AG08395 (cell line): ENCODE measurements around the gene STK10.
"Not testable (repeated sequence)": the region's sequence is repeated elsewhere in the genome, so short reads cannot be mapped to it uniquely, and the experiment has no call there.

Experiments
- DNase-seq: peaks from one replicate; pipeline ENCODE4 v3.0.0; 2012; ENCODE audit warnings: mixed read lengths, low spot score

STK10 gene

DNA sequence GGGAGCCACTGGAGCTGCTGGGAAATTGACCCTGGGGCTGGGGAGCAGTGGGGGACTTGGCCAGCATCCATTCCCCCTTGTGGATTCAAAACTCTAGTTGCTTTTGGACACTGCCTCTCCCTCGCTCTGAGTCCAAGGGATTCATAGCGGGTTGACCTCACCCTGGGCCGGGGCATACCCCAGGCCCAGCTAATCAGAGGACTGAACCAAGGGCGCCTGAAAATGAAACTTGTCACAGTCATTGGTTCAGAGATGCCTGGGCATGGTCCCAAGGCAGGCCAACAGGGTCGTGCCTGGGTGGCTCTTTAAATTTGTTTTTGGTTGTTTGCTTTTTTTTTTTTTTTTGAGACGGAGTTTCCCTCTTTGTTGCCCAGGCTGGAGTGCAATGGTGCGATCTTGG lies 22.6 kb downstream of the STK10 start:
- no peak for DNase-seq

DNA sequence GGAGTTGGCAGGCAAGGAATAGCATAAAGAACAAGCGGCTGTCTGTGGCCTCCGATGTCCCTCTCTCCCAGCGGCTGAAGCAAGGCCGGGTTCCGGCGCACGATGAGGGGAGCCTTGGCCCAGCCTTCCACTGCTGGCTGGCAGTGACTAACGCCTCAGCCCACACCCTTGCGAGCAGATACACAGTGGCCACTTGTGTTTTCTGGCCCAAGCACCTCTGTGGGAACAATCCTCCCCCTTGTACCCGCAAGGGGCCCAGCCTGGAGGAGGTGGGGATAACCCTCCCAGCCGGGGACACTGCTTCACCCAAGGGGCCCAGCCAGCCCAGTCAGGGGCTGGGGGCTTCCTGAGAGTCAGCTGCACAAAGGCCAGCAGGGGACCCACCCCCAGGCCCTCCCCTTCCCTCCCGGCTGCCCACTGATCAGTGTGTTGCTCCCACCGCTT lies 23.2 kb downstream of the STK10 start:
- no peak for DNase-seq

DNA sequence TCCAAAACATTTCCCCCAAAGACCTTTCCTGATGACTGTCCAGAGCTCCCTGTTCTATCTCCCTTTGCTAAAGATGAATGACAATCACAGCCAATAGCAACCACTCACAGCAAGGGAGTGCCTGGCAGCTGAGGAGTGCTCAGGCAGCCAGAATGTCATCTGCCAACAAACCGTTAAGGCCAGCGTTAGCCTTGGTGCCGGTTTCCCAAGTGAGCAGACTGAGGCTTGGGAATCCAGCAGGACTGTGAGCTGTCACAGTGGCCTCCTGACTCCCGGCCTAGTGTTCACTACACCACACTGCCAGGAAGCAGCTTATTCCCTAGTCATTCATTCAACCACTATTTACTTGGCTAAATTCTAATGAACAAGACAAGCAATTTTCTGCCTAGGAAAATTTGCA lies 24.7 kb downstream of the STK10 start:
- no peak for DNase-seq

DNA sequence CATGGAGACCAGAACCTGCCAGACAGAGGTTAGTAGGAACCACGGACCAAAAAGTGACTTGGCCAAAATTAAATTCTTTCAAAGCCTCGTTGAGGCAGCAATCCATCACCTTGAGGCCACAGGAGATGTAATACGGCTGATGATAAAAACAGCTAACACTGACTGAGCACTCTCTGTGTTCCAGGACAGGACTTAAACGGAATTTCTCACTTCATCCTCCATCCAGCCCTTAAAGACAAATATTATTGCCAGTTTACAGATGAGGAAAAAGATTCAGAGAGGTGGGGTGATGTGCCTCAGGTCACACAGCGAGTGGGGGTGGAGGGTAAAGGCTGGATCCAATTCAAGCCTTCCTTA lies 25.1 kb downstream of the STK10 start:
- no peak for DNase-seq

DNA sequence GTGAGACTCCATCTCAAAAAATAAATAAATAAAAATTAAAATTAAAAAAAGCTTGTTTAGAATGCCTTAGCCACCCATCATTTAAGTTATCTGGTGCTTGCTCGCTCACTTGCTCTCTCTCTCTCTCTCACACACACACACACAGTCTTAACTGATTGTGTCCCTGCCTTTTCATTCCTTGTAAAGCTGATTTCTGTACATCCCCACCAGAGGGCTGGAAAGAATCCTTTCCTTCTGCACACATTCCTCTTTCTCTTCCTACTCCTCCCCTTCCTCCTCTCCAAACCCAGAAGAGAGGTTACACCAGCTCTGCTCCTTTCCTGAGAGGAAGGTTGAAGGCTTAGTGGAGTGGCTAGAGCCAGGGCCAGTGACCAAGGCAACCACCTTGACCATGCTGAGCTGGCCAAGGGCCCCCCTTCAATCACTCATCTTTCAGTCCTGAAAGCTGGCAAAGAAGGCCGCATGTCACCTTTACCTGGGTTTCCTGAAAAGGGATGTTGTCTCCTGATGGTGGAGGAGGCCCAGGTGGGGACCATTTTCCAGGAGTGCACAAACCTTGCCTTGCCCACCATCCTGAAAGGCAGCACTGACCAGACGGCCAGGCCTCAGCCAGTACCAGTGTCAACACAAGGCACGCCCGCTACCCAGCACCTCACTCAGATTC lies 25.6 kb downstream of the STK10 start:
- no peak for DNase-seq

DNA sequence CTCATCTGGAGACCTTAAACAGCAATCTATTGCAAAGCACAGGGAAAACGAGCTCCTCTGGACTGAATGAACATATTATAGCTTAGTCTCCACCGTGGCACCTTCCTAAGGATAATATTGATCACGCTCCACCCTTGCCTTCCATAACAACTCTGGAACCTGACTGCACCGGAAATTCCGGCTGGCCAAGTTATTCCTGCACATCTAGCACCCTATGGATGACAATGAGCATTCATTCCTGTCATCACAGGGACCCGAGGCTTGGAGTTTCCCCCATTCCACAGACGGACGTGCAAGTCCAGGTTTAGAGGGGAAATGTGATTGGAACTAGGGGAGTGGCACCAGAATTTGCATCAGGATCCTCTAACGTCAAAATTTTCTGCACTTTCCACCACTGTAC lies 27.5 kb downstream of the STK10 start:
- DNase-seq, result no peak

DNA sequence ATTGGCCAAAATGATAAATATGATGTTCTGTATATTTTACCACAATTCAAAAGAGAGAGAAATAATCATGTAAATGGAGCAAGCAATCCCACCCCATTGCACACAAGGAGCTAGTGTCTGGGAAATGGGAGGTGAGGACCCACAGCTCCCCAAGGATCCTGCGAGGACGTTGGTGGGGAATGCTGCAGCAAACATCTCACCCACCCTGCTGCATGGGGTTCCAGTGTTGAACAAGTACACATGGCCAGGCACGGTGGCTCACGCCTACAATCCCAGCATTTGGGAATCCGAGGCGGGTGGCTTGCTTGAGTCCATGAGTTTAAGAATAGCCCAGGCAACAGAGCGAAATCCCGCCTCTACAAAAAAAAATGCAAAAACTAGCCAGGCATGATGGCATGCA lies 29.0 kb downstream of the STK10 start:
- DNase-seq, result no peak

DNA sequence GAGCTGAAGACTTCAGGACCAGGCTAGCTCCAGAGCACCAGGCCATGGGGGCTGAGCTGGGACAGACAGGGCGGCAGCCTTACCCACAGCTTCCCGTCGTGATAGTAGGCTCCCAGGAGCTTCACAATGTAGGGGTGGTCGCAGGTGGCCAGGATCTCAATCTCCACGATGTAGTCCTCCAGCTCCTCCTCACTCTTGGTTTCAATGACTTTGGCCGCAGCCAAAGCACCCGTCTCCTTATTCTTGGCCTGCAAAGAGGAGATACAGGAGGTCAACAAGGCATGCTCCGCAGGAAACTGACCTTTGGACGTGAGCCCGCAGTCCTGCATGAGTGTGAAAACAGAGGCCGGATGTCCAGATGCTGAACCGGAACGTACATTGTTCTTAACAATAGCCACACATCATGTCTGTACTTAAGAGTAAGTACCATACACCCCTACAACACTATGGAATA lies 31.5 kb downstream of the STK10 start:
- no peak for DNase-seq

DNA sequence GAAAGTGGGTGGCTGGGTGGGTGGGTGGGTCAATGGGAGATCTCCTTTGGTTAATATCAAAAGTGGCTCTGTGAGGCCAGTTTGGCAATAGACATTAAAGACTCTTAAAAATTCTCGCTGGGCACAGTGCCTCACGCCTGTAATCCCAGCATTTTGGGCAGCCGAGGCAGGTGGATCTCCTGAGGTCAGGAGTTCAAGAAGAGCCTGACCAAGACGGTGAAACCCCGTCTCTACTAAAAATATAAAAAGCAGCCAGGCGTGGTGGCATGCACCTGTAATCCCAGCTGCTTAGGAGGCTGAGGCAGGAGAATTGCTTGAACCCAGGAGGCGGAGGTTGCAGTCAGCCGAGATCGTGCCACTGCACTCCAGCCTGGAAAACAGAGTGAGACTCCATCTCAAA lies 32.9 kb downstream of the STK10 start:
- DNase-seq, result not testable (repeated sequence)

DNA sequence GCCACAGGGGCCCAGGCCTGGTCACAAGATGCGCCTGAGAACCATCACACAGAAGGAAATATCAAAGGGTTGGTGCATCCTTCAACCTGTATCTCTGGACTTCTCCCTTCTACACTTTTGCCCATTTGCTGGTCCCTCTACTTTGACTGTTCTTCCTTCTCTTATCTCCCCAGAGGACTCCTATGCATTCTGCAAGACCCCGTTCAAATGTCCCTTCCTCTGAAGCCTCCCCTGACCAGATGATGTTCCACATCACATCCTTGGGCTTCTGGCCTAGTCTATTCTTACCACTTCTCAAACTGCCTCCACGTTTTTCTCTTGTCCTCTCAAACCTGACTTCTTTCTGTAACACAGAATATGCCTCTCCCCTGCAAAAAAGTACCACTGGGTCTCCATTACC lies 34.3 kb downstream of the STK10 start:
- DNase-seq, result no peak

DNA sequence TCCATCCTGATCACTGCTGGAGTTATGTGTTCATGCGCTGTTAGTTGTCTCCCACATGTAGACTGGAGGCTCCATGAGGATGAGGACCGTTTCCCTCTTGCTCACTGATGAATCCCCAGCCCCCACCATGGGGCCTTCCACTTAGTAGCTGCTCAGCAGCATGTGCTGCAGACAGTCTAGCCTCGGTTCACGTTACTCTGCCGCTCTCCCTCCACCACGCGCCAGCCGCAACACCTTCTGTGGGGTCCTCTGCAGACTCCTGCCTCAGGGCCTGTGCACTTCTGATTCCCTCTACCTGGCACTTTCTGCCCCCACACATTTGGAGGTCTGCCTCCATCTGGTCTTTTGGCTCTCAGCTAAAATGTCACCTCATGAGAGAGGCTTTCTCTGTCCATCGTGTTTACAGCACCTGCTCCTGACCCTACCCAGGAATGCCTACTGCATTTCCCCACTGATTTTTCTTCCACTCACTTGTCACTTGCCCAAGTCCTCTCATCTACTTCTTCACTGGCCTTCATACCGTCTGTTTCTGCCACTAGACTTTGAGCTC lies 36.3 kb downstream of the STK10 start:
- DNase-seq, result no peak

DNA sequence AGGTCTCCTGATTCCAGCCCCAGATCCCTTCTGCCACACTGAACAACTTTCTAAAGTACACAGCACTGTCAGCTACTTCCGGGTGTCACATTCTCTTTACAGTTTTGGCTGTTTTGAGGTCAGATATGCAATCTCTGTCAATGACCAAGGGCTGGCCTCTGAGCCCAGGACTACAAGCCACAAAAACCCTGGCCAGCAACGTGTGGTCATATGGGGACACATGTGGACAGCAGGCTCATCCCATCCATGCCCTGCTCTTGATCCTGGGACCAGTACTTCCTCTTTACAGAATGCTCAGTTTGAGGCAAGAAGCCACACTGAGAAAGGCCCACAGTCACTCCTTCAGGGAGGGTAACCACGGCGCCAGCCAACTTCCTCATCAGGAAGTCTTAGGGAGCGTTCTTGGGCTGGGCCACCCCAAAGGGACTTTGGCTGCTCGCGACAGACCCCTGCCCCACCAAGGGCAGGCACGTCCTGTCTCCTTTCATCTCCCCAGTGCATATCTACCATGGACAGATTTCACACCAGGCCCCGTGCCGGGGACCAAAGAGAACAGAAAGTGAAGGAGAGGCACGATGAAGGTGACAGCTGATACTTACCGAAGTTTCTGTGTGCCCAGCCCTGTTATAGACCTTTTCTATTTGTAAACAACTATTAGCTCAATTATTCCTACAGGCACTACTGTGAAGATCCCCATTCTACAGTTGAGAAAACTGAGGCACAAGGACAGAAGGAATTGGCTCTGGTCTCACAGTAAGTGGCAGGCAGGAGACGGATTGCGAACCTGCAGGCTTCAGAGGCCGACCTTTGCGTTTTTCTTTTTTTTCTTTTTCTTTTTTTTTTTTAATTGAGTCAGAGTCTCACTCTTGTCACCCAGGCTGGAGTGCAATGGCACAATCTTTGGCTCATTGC lies 37.3 kb downstream of the STK10 start:
- peak; percentile 83 for DNase-seq

DNA sequence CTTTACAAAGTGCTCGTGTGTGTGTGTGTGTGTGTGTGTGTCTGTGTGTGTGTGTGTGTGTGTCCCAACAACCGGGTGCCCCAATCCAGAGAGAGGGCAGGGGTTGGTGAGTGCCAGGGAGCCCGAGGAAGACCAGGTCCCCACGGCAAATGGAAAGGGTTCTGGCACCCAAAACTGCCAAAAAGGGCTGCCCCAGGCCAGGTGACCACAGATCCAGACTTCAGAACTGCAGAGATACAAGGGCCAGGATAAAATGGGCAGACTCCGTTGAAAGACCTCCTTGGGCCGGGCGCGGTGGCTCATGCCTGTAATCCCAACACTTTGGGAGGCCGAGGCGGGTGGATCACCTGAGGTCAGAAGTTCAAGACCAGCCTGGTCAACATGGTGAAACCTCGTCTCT lies 38.5 kb downstream of the STK10 start:
- DNase-seq, result not testable (repeated sequence)

DNA sequence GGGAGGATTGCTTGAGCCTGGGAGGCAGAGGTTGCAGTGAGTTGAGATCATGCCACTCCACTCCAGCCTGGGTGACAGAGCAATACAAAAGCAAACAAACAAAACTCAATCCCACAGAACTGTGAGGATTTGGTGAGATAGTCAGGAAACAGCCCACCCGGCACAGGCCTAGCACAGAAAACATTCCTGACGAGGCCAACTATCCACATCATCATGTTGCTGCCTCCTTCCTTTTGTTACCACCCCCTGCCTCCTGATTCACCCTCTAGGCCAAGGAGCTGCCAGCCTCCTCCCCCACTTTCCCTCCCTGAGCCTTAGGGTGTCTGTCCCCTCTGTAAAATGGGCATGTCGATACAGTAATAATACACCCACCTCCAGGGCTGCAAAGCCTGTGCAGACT lies 39.0 kb downstream of the STK10 start:
- DNase-seq, result peak; percentile 59

DNA sequence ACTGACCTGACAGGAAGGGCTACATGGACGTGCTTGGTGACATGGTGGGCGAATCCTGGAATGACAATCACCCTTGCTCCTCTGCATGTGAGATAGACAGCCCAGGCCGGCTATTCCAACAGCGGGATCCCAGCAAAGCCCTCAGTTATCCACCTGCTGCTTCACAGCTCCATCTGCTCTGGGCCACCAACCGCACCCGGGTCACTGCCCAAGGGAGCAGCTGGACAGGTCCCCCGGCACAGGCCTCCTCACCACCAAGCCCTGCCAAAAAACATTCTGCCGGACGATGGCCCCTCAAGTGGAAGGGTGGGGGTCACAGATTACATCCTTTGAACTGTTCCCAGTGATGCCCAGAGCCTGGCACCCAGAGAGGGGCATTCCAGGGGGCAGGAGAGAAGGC lies 39.6 kb downstream of the STK10 start:
- no peak for DNase-seq

DNA sequence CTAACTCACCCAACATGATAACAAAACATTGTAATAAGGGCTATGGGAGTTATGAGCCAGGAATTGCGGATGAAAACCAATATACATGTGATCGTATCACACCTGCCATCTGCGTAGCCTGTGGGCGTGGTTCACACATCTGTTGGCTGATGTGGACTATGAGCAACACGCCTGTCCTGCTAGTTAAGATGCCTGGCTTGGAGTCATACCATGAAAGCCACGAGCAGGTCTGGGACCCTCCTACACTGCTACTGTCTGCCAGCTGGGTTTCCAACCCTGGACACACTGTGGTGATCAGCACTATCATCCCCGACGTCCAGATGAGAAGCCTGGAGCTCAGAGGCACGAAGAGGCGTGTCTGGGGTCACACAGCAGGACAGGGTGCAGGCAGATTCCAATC lies 40.2 kb downstream of the STK10 start:
- DNase-seq, result no peak

DNA sequence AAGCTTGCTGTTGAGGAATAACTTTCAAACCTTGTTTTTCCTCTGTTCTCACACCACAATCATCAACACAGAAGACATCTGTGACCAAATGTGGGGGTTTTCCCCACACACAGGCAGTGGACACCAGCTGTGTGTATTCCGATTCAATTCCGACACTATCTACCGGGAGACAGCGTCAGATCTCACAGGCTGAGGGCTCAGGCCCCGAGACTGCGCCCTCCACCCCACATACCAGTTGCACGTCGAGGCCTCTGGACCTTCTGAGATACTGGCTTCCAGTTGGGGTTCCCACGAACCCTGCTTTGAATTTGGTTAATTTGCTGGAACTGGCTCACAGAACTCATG lies 41.3 kb downstream of the STK10 start:
- DNase-seq, result no peak

DNA sequence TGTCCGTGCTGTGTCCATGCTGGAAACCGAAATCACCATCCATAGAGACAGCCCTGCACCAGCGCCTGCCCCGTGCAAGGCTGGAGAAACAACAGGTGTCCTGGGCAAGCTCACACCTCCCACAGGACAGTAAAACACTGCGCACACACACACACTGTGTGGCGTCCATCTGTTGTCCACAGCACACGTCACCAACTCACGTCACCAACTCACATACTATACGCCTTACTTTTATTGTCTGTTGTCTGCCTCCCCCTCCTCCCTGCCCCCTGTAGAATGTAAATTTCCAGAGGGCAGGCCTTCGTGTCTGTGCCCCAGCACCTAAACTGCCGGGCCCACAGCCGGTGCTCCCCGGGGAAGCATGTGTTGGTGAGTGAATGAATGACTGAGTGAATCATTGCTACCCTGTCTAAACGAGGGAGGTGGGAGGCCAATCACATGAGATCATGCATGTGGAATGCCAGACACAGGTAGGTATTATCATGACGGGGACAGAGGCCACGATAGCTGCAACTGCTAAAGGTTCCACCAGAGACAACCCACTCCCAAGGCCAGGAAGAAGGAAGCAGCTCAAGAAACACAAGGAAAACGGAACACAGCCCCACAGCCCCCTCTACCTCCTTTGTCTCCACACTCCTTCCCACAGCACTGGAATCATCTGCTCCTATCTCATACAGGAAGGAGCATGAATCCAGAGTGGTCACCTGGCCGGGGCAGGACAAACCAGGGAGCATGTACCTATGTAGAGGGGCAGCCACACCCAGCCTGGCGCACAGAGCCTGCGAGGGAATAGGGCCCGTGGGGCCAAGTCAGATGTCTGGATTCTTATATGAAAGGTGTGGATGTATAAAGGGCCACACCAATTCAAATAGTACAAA lies 41.9 kb downstream of the STK10 start:
- DNase-seq, result no peak

DNA sequence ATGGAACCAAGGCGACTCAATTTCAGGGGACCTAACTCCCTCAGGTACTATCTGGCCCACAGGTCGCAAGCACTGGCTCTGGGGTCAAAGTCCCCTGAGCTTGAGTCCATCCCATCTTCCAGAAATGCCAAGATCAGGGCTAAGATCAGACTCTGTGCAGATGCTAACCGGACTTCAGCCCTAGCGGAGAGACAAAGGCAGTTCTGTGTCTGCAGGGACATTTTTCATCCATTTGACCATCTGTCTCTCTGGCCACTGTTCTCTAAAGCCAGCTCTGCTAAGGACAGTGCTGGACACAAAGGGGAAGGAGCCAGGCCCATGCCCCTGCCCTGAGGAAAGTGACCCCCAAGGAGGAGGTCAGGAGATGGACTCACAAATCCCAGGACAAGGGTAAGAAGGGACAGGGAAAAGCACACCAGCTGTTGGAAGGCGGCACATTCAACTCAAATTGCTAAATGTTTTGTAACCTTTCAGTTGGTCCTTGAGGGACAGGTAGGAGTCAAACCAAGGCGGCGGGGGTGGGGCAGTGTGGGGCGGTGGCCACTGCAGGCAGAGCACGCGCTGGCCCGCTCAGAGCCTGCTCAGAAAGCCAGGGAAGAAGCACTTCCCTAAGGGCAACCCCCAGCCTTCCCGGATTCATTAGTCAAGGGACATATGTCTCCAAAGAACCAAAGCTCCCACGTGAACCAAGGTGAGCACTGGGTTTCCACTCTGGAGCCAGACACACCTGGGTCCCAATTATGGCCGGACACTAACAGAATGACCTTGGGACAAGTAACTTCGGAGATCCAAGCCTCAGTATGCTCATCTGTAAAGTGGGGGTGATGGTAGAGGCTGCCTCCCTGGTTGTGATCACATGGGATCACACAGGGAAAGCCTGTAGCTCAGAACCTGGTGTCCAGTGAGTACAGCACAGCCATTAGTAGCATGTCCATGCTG lies 42.8 kb downstream of the STK10 start:
- no peak for DNase-seq

DNA sequence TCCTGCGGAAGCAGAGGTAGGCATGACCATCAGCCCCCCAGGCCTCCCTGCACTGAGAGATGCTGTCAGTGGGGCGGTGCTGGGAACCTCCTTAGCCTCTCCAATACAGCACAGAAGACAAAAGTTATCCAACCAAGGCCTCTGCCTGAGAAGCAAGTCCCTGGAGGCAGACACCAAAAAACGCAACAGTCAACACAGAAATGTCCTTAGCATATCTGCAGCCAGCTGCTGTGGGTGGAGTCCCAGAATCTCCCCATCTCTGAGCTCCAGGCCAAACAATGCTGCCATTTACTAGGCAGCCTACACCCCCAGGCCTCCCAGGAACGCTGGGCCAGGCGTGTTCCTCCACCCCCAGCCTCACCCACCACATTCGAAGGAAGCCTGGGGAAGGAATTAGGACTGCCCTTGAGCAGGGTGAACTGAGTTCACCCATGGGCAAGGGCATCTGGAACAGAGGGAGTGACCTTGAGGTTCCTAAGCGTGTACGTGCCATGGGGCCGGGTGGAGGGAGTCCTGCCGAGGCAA lies 43.7 kb downstream of the STK10 start:
- DNase-seq, result no peak

DNA sequence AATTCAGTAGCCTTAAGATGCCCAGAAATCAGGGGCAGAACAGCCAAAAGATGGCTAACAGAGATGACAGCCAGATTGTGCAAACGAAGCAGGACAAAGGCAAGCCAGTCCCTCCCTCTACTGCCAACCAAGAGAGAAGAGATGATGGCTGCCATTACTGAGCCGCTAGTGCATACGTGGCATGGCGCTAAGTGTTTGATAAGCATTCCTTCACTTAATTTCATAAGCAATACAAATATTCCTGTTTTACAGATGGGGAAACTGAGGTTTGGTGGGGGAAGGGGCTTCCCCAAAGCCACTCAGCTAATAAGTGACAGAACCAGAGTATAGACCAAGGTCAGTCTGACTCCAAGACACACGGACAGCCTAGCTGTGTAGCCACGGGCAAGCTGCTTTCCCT lies 44.1 kb downstream of the STK10 start:
- no peak for DNase-seq
